Parathyroid adenoma (tissue), 2 donors: ENCODE data around the gene BANK1.

Source experiments
- H2AFZ ChIP-seq: fragments of 300-600 bp; sonication (generic); one replicate; pipeline ENCODE4 v1.7.0; 2017; ENCODE audit warnings: antibody characterized with exemption, mild to moderate bottlenecking
- H3K27ac ChIP-seq: fragments of 300-600 bp; sonication (generic); one replicate; pipeline ENCODE4 v1.7.0; 2017
- H3K27me3 ChIP-seq: fragments of 300-600 bp; sonication (generic); one replicate; pipeline ENCODE4 v1.7.0; 2017; ENCODE audit warnings: low read length; ENCODE audit not compliant: control insufficient read depth, insufficient read depth
- H3K36me3 ChIP-seq: fragments of 300-600 bp; sonication (generic); one replicate; pipeline ENCODE4 v1.7.0; 2017; ENCODE audit warnings: low read length; ENCODE audit not compliant: control insufficient read depth, insufficient read depth
- H3K4me1 ChIP-seq: fragments of 300-600 bp; sonication (generic); one replicate; pipeline ENCODE4 v1.7.0; 2017; ENCODE audit warnings: control low read depth
- H3K4me2 ChIP-seq: fragments of 300-600 bp; sonication (generic); one replicate; pipeline ENCODE4 v1.7.0; 2017; ENCODE audit warnings: low read length
- H3K4me3 ChIP-seq: fragments of 300-600 bp; sonication (generic); one replicate; pipeline ENCODE4 v1.7.0; 2017; ENCODE audit warnings: low read depth, low read length
- H3K79me2 ChIP-seq: fragments of 300-600 bp; sonication (generic); one replicate; pipeline ENCODE4 v1.7.0; 2017; ENCODE audit warnings: control low read depth
- H3K9ac ChIP-seq: fragments of 300-600 bp; sonication (generic); one replicate; pipeline ENCODE4 v1.7.0; 2017; ENCODE audit warnings: mild to moderate bottlenecking
- H3K9me3 ChIP-seq: fragments of 300-600 bp; sonication (generic); one replicate; pipeline ENCODE4 v1.7.0; 2017; ENCODE audit warnings: low read length; ENCODE audit not compliant: control insufficient read depth
- TF ChIP-seq, protein P1 (sequence below): fragments of 300-600 bp; sonication (generic); IDR thresholded peaks from one replicate; pipeline ENCODE4 v1.7.0; 2017; ENCODE audit warnings: antibody characterized with exemption, mild to moderate bottlenecking
- donor health status: primary hyperparathyroidism.

Gene BANK1

DNA sequence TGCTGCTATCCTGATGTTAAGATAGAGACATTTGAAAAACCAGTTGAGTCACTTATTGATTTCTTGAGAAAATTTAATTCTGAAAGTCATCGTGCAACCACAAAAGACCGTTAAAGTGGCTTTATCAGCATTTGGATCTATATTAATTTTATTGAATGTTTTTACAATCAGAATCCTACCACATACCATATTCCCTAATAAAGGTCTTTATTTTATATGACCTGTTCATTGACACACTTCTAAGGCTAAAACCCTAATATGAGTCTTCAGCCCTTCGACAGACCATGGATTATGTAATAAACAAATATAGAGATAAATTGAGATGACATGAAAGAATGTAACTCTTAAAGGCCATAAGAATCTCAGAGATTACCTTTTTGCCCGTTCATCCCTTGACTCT is 68.1 kb downstream of the BANK1 start:
- Histone ChIP-seq H3K79me2 (no peaks in the 10 kb centered on the region), H2AFZ (no peak overlapping the region), H3K4me3 (no peak overlapping the region), H3K9ac (no peak overlapping the region), H3K4me2 (no peak overlapping the region), H3K9me3 (no peaks in the 10 kb centered on the region), H3K4me1 (no peaks in the 10 kb centered on the region), H3K27me3 (no peaks in the 10 kb centered on the region), H3K36me3 (no peaks in the 10 kb centered on the region), H3K27ac (no peak overlapping the region)
- TF ChIP-seq, protein P1, sequence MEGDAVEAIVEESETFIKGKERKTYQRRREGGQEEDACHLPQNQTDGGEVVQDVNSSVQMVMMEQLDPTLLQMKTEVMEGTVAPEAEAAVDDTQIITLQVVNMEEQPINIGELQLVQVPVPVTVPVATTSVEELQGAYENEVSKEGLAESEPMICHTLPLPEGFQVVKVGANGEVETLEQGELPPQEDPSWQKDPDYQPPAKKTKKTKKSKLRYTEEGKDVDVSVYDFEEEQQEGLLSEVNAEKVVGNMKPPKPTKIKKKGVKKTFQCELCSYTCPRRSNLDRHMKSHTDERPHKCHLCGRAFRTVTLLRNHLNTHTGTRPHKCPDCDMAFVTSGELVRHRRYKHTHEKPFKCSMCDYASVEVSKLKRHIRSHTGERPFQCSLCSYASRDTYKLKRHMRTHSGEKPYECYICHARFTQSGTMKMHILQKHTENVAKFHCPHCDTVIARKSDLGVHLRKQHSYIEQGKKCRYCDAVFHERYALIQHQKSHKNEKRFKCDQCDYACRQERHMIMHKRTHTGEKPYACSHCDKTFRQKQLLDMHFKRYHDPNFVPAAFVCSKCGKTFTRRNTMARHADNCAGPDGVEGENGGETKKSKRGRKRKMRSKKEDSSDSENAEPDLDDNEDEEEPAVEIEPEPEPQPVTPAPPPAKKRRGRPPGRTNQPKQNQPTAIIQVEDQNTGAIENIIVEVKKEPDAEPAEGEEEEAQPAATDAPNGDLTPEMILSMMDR: no peak

DNA sequence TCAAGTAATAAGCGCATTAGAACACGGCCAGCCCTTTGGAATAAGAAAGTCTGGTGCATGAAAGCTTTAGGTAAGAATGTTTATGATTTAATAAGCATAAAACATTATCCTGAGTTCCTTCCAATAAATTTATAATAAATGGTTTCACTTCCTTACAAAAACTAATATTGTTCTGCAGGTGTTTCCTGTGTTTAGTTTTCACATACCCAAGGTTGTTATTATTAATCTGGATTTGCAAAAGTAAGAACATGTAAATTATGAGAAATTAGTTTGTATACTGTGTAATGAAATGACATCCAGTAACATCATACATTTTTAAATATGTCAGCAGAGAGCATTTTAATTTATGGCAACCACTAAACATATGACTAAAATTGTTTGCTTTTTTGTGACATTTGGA is 72.1 kb downstream of the BANK1 start:
- Histone ChIP-seq H3K4me3 (no peak overlapping the region), H3K79me2 (no peaks in the 10 kb centered on the region), H3K4me2 (no peak overlapping the region), H3K9ac (no peak overlapping the region), H3K4me1 (no peaks in the 10 kb centered on the region), H3K27ac (no peak overlapping the region), H3K27me3 (no peaks in the 10 kb centered on the region), H3K36me3 (no peaks in the 10 kb centered on the region), H2AFZ (no peak overlapping the region), H3K9me3 (no peaks in the 10 kb centered on the region)
- TF ChIP-seq, protein P1: no peak

DNA sequence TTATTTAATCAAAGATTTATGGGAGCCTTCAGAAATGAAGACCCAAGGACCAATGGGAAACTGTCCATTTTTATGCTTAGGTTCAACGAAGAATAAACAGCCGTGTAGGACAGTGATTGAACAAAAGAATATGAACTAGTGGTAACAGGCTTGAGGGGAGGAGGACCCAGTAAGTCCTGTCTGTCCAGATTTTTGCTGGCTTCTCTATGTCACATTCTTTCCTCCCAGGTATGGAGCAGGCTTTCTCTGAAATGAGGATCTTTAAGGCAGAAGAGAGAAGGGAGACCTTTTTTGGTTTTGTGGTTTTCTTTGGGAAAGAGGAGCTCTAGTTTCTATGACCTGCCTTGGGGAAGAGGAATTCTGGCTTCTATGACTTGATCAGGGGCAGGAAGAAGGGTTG is 74.1 kb downstream of the BANK1 start:
- H3K9me3 ChIP-seq: no peaks in the 10 kb centered on the region
- no peak overlapping the region for H3K4me2 ChIP-seq
- no peaks in the 10 kb centered on the region for H3K36me3 ChIP-seq
- H3K27ac ChIP-seq: no peak overlapping the region
- no peaks in the 10 kb centered on the region for H3K79me2 ChIP-seq
- no peaks in the 10 kb centered on the region for H3K4me1 ChIP-seq
- no peak overlapping the region for H3K4me3 ChIP-seq
- TF ChIP-seq, protein P1: no peak
- H3K9ac ChIP-seq: no peak overlapping the region
- no peak overlapping the region for H2AFZ ChIP-seq
- H3K27me3 ChIP-seq: no peaks in the 10 kb centered on the region

DNA sequence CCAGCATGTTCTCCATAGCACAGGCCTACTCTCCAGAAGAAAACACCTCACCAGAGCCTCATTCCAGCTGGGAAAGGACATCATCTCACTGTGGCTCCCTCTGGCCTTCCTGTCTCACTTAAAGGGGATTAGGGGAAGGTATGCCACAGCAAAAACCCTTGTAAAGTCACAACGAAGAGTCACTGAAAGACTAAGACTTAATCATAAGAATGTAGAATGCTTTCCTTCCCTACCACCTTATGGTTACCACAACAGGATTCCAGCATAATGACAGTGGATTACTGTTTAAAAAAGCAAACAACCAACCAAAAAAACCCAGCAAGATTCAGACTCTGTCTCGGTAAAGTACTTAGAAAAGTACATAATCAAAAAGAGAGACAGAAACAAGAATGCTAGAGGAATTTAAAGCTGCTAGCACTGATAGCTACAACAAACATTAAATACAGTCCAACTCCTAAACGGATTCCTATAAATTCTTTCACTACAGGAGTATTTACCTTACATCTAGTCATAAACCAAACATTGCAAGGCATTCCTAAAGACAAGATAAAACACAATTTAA is 75.1 kb downstream of the BANK1 start:
- TF ChIP-seq, protein P1: no peak
- Histone ChIP-seq H3K4me2 (no peak overlapping the region), H3K27ac (no peak overlapping the region), H3K4me1 (no peaks in the 10 kb centered on the region), H3K9me3 (no peaks in the 10 kb centered on the region), H3K9ac (no peak overlapping the region), H3K36me3 (no peaks in the 10 kb centered on the region), H3K27me3 (no peaks in the 10 kb centered on the region), H2AFZ (no peak overlapping the region), H3K79me2 (no peaks in the 10 kb centered on the region), H3K4me3 (no peak overlapping the region)

DNA sequence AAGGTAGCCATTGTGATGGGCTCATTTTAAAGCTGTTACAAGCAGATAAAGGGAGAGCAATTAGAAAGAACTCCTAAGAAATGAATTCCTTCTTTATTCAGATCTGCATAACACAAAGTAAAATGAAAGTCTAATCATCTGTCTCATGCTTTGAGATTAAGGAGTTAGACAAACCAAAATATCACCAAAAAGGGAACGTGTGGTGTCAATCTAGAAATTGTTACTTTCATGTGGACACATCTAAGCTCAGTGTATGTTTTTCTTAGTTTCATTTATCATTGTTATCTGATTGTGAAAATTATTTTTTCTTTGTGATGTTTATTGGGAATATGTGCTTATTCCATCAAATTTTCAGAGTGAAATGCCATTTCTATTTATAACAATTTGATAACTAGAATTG is 80.3 kb downstream of the BANK1 start:
- Histone ChIP-seq H3K4me3 (no peak overlapping the region), H3K4me2 (no peak overlapping the region), H3K27me3 (no peaks in the 10 kb centered on the region), H2AFZ (no peak overlapping the region), H3K9ac (no peak overlapping the region), H3K4me1 (no peaks in the 10 kb centered on the region), H3K36me3 (no peaks in the 10 kb centered on the region), H3K79me2 (no peaks in the 10 kb centered on the region), H3K27ac (no peak overlapping the region), H3K9me3 (no peaks in the 10 kb centered on the region)
- TF ChIP-seq, protein P1: no peak
